GM19438 (cell line): ENCODE results near the gene POLR3H.

ENCODE experiments used
- ATAC-seq: cut with Tn5 transposase; IDR thresholded peaks from one replicate; pipeline ENCODE4 v1.9.1; 2021; ENCODE audit warnings: low read depth; ENCODE audit not compliant: unreplicated experiment

The POLR3H gene

GRCh38 chr22:41522813-41523212 lies 21.5 kb downstream of the POLR3H start:
- ATAC-seq, result no peak

DNA sequence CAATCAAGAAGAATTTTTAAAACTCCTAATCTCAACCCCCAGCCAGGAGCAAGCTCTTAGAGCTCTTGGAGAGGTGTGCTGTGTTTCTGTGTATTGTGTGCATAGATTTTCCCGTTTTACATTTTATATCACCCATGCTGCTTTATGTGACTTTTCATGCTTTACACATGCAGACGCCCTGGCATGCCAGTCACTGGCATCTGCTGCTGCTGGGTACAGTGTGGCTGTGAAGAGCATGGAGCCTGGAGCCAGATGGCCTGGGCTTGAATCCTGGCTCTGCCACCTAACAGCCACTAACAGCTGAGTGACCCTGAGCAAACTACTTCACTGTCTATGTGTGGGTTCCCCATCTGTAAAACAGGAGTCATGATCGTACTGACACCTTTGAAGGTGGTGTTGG lies 23.1 kb downstream of the POLR3H start:
- no peak for ATAC-seq

GRCh38 chr22:41518048-41518347 lies 26.3 kb downstream of the POLR3H start:
- no peak for ATAC-seq

- ATAC-seq, result no peak
Observed at GRCh38 chr22:41517172-41518047, 26.9 kb downstream of the POLR3H start.

DNA sequence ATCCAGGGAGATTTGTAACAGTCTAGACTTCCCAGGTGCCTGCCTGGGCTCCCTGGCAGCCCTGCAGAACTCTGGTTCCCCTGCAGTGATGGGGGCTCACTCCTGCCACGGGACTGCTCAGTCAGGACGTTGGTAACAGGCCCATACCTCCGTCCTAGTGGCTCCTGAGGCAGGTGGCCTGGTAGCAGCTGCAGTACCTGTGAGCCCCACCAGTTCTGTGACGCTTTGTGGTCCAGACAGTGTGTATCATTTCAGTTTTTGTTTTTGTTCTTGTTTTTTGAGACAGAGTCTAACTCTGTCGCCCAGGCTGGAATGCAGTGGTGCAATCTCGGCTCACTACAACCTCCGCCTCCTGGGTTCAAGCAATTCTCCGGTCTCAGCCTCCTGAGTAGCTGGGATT lies 27.8 kb downstream of the POLR3H start:
- ATAC-seq, result no peak

GRCh38 chr22:41513391-41513790 lies 30.9 kb downstream of the POLR3H start:
- ATAC-seq, result no peak

DNA sequence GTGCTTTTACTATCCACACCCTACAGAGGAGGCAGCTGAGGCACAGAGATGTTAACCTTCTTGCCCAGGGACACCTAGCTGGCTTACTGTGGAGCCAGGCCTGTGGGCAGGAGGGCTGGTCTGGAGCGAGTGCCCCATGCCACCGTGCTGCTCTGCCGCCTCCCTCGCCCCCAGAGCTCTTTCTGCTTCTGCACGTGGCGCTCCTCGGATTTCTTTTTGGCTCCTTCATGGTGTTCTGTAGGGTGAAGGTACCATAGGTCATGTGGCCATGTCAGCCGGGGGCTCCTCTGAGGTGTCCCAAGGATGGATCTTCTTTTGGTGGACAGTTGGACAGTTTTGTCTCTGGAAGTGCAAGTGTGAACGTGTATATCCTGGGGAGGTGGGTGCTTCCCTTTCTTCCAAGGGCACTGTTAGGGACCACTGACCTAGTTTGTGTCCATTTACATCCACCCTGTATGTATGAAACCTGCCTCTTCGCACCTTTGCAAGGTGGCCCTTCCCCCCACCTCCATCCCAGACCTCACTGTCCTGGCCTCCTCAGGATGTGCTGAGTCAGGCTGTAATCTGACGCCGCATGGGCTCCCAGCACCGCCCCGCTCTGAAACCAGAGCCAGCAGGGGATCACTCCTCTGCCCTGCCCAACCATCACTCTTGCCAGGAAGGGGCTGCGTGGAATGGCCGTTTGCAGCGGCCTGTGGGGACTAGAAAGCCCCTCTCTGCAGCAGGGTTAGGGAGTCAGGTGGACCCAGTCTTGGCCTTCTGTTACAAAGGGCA lies 31.7 kb downstream of the POLR3H start:
- ATAC-seq, result no peak

DNA sequence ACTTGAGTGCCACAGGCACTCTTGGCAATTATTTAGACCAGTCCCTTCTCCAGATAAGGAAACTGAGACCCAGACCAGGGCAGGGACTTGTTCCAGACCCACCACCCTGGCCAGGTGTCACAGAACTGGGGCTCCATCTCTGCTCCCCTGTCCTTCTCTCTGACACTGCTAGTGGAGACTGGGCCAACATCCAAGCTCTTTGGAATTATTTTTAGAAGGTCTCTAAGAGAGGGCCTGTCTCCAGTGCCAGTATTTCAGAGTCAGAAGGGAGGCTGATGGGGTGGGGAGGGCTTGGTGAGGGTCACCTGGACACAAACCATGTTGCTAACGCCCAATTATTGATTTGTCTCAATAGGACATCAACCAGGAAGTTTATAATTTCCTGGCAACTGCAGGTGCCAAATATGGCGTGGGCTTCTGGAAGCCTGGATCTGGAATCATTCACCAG lies 32.7 kb downstream of the POLR3H start:
- ATAC-seq, result no peak

- no peak for ATAC-seq
Observed at GRCh38 chr22:41508770-41509170, 35.5 kb downstream of the POLR3H start.

GRCh38 chr22:41507330-41508063 lies 36.8 kb downstream of the POLR3H start:
- ATAC-seq, result no peak

GRCh38 chr22:41505511-41506220 lies 38.6 kb downstream of the POLR3H start:
- ATAC-seq, result no peak

GRCh38 chr22:41504816-41505215 lies 39.5 kb downstream of the POLR3H start:
- ATAC-seq, result no peak

DNA sequence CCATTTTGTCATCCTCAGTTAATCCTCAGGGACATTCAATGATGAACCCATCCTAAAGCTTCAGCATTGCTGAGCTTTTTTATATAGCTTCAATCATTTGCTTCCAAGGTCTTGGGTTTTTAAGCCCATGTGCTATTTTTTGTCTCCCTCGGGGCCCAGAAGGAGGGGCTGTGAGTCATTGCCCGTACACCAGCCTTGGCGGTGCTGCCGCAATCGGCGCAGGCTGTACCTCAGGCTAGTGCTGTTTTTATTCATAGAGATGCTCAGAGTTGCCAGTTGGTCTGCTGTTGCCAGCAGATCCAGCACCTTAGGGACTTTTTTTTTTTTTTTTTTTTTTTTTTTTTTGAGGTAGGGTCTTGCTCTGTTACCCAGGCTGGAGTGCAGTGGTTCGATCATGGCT lies 39.9 kb downstream of the POLR3H start:
- ATAC-seq, result no peak

DNA sequence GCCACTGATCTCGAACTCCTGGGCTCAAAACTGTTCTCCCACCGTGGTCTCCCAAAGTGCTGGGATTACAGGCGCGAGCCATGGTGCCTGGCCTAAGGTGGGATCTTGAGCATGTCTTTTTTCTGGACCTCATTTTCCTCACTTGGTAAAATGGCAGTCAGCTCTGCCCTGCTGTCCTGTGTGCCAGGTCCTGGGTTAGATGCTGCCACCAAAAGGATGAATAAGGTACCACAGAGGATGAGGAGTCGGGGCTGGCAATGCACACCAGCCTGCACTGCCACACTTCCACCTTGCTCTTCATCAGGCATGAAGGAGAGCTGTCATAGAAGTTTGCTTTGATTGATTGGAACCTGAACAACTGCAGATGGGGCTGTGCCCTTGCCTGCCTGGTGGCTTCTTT lies 43.1 kb downstream of the POLR3H start:
- ATAC-seq, result no peak

DNA sequence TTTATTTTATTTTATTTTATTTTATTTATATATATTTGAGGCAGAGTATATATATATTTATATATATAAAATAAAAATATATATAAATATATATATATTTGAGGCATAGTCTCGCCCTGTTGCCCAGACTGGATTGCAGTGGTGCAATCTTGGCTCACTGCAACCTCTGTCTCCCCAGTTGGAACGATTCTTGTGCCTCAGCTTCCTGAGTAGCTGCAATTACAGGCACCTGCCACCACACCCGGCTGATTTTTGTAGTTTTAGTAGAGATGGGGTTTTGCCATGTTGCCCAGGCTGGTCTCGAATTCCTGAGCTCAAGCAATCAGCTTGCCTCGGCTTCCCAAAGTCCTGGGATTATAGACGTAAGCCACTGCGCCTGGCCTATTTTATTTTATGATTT lies 44.0 kb downstream of the POLR3H start:
- ATAC-seq, result no peak

DNA sequence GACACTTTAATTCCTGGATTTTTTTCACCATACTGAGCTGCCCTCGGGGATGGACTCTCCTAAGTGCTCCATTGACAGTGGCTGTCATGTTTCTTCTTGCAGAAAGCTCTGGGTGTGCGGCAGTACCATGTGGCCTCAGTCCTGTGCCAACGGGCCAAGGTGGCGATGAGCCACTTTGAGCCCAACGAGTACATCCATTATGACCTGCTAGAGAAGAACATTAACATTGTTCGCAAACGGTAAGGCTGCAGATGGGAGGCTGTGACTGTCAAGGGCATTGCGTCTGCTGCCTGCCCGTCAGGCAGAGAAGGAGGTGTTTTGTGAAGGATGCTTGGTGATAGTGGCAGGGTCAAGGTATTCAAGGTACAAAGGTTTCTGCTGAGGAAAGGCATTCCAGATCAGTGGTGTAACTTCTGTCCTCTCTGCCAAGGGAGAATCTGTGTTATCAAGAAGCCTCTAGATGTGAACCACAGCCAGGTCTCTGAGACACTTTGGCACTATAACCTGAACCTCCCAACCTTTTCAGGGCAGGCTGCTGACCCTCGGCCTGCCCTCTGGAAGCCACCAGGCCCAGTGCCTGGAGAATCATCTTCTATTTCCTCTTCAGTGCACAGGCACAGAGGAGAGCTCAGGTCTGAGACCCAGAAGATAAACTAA lies 44.5 kb downstream of the POLR3H start:
- no peak for ATAC-seq

DNA sequence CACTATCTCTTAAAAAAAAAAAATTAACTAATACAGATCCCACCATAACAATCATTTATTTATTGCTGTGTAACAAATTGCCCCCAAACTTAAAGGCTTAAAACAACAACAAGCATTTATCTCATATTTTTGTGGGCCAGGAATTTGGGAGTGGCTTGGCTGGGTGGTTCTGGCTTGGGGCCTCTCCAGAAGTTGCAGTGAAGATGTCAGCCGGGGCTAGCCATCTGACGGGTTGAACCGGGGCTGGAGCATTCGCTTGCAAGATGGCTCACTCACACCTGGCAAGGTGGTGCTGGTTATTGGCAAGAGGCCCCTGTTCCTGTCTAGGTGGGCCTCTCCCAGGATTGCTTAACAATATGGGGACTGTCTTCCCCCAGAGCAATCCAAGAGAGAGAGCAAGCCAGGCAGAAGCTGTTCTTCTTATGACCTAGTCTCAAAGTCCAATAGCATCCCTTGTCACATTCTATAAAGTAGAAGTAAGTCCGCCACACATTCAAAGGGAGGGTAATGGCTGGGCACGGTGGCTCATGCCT lies 45.9 kb downstream of the POLR3H start:
- no peak for ATAC-seq

GRCh38 chr22:41491374-41492100 lies 52.7 kb downstream of the POLR3H start:
- no peak for ATAC-seq
